IPS-NIHi11 (cell line): ENCODE results near the gene ZBTB20.

ENCODE experiments used
- DNase-seq: peaks from one replicate; pipeline ENCODE4 v3.0.0; 2012; ENCODE audit warnings: mixed read lengths, low spot score

The ZBTB20 gene

GRCh38 chr3:114284644-114285043, 862.4 kb downstream of the ZBTB20 start:
- DNase-seq = no peak
